OCI-LY1 (cell line): ENCODE data around the gene PLAGL2.
A peak's percentile ranks its signal among the peaks of the same experiment; 100 is the strongest.

Experiments used
- H2AFZ ChIP-seq: fragments of 200-600 bp; sonication (generic), shearing (Covaris generic); 2 replicates; pipeline ENCODE4 v1.6.0; 2014; ENCODE audit warnings: antibody characterized with exemption, mild to moderate bottlenecking, low read length
- H3F3A ChIP-seq: fragments of 200-600 bp; sonication (generic), shearing (Covaris generic); 2 replicates; pipeline ENCODE4 v1.6.0; 2014; ENCODE audit warnings: mild to moderate bottlenecking, antibody characterized with exemption, low read length, moderate library complexity; ENCODE audit not compliant: insufficient read depth
- H3K27ac ChIP-seq: fragments of 200-600 bp; sonication (generic); 2 replicates; pipeline ENCODE4 v1.5.1; 2014; ENCODE audit warnings: low read length, mixed run types, mild to moderate bottlenecking, low read depth; ENCODE audit not compliant: poor library complexity, severe bottlenecking
- H3K27me3 ChIP-seq: fragments of 200-600 bp; sonication (generic); 2 replicates; pipeline ENCODE4 v1.6.0; 2014; ENCODE audit warnings: antibody characterized with exemption, mild to moderate bottlenecking, low read length, moderate library complexity; ENCODE audit not compliant: insufficient read depth
- H3K36me3 ChIP-seq: fragments of 200-600 bp; sonication (generic); 2 replicates; pipeline ENCODE4 v1.6.1; 2014; ENCODE audit warnings: mild to moderate bottlenecking, antibody characterized with exemption, low read length, moderate library complexity, mixed read lengths; ENCODE audit not compliant: insufficient read depth
- H3K4me1 ChIP-seq: fragments of 200-600 bp; sonication (generic); 2 replicates; pipeline ENCODE4 v1.5.1; 2014; ENCODE audit warnings: mild to moderate bottlenecking, low read length, moderate library complexity; ENCODE audit not compliant: insufficient read depth, severe bottlenecking
- H3K4me2 ChIP-seq: fragments of 200-600 bp; sonication (generic), shearing (Covaris generic); 2 replicates; pipeline ENCODE4 v1.6.1; 2014; ENCODE audit warnings: low read length
- H3K4me3 ChIP-seq: fragments of 200-600 bp; sonication (generic); 2 replicates; pipeline ENCODE4 v1.5.1; 2014; ENCODE audit warnings: low read length, low read depth, mild to moderate bottlenecking, mixed read lengths; ENCODE audit not compliant: poor library complexity, severe bottlenecking
- H3K79me2 ChIP-seq: fragments of 200-600 bp; shearing (Covaris generic); 2 replicates; pipeline ENCODE4 v1.6.1; 2016; ENCODE audit warnings: mixed run types, low read length, mixed read lengths; ENCODE audit not compliant: insufficient read depth
- H3K9ac ChIP-seq: fragments of 200-600 bp; sonication (generic), shearing (Covaris generic); 2 replicates; pipeline ENCODE4 v1.6.1; 2014; ENCODE audit warnings: mild to moderate bottlenecking, low read length, mixed read lengths
- H3K9me2 ChIP-seq: fragments of 200-600 bp; sonication (generic), shearing (Covaris generic); 2 replicates; pipeline ENCODE4 v1.6.1; 2014; ENCODE audit warnings: low read depth, mild to moderate bottlenecking, low read length, mixed read lengths
- H3K9me3 ChIP-seq: fragments of 200-600 bp; shearing (Covaris generic); 2 replicates; pipeline ENCODE4 v1.6.1; 2014; ENCODE audit warnings: low read length, mixed read lengths
- H4K20me1 ChIP-seq: fragments of 200-600 bp; sonication (generic), shearing (Covaris generic); 2 replicates; pipeline ENCODE4 v1.6.0; 2016; ENCODE audit warnings: mild to moderate bottlenecking, low read length; ENCODE audit not compliant: insufficient read depth
- CTCF ChIP-seq: fragments of 200-600 bp; sonication (generic), shearing (Covaris generic); IDR thresholded peaks from 2 replicates; pipeline ENCODE4 v1.5.1; 2017; ENCODE audit warnings: mild to moderate bottlenecking, antibody characterized with exemption, low read length, moderate library complexity, mixed read lengths
- EZH2 ChIP-seq: fragments of 200-600 bp; sonication (generic), shearing (Covaris generic); IDR thresholded peaks from 2 replicates; pipeline ENCODE4 v1.8.0; 2017; ENCODE audit warnings: borderline replicate concordance, mixed run types, mild to moderate bottlenecking, antibody characterized with exemption, low read length, moderate library complexity, mixed read lengths

Gene PLAGL2

DNA sequence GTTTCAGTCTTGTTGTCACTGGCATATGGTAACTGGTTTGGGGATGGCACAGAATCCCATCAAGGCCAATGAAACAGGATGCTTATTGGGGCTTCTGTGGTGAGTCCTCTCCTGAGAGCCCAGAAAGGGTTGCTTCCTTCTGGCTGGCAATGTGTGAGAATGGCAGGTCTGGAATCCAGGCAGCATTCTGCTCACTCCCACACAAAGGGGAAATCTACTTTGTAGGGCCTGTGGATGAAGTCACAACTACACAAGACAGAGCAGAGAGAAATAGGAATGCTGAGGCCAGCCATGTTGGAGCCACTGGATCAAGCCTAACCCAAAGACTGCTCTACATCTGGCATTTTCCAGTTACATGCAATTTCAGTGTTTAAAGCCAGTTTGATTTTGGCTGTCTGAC, 15.7 kb downstream of the PLAGL2 start:
- Histone ChIP-seq H3K9me2 (no peaks in the 10 kb centered on the region), H3K4me1 (peaks cover 7% of the 10 kb centered on the region), H3K4me2 (no peak overlapping the region), H3F3A (no peaks in the 10 kb centered on the region), H3K9me3 (no peaks in the 10 kb centered on the region), H3K27ac (no peak overlapping the region), H2AFZ (no peak overlapping the region), H4K20me1 (no peaks in the 10 kb centered on the region), H3K79me2 (no peaks in the 10 kb centered on the region), H3K9ac (no peak overlapping the region), H3K36me3 (peaks cover 48% of the 10 kb centered on the region), H3K27me3 (peaks cover 4% of the 10 kb centered on the region; the same call in 1 of the 2 replicates), H3K4me3 (no peak overlapping the region)
- TF ChIP-seq EZH2 (no peak), CTCF (no peak)

DNA sequence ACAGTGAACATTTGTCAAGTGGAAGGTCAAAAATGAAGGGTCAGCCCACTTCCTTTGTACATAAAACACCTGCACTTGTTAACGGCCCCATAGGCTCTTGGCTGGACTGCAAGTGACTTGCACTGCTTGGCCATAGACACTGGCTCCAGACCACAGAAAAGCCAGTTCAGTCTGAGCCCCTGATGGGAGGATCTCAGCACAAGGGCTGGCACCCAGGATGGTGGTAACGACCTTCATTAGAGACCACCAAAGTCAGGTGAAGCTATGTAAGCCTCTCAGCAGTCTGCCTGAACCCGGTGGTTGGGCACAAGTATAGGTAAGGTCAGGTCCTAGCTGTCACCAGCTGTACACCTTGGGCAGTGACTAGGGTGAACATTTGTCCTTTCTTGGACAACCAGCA, 16.1 kb downstream of the PLAGL2 start:
- TF ChIP-seq EZH2 (no peak), CTCF (no peak)
- Histone ChIP-seq H3K27me3 (peaks cover 4% of the 10 kb centered on the region; the same call in 1 of the 2 replicates), H4K20me1 (no peaks in the 10 kb centered on the region), H3K27ac (no peak overlapping the region), H3K79me2 (no peaks in the 10 kb centered on the region), H2AFZ (no peak overlapping the region), H3K4me2 (no peak overlapping the region), H3K9me3 (no peaks in the 10 kb centered on the region), H3K36me3 (peaks cover 44% of the 10 kb centered on the region), H3K4me3 (no peak overlapping the region), H3F3A (no peaks in the 10 kb centered on the region), H3K9me2 (no peaks in the 10 kb centered on the region), H3K4me1 (peaks cover 7% of the 10 kb centered on the region), H3K9ac (no peak overlapping the region)

GRCh38 chr20:32190616-32191415, 16.7 kb downstream of the PLAGL2 start:
- Histone ChIP-seq H3K9me2 (no peaks in the 10 kb centered on the region), H3K27me3 (peaks cover 4% of the 10 kb centered on the region; the same call in 1 of the 2 replicates), H3K9me3 (no peaks in the 10 kb centered on the region), H3K27ac (no peak overlapping the region), H4K20me1 (no peaks in the 10 kb centered on the region), H3K79me2 (no peaks in the 10 kb centered on the region), H3K9ac (no peak overlapping the region; the same call in 1 of the 2 replicates), H2AFZ (no peak overlapping the region), H3K36me3 (peaks cover 37% of the 10 kb centered on the region), H3K4me3 (peak overlapping the region; percentile 12), H3F3A (no peaks in the 10 kb centered on the region), H3K4me2 (peak overlapping the region; percentile 33; the same call in 1 of the 2 replicates), H3K4me1 (peaks cover 7% of the 10 kb centered on the region)
- TF ChIP-seq CTCF (no peak), EZH2 (no peak)
